ENCODE results near the gene REL. TPM values are rescaled to one million over a fixed set of nuclear protein-coding genes. Genes with fewer than 3 reads are reported as not detected.
A peak's percentile ranks its signal among the peaks of the same experiment; 100 is the strongest.

REL gene
- total and polyA plus RNA-seq, 2 of the 4 experiments (the other 2 are of a cell fraction), result 1.3 to 4.3 TPM

GRCh38 chr2:60881047-60881932 lies at the start of gene REL (continued):
- TF ChIP-seq MXI1 (IDR thresholded peaks at IDR 0.05; ENCODE audit: borderline replicate concordance, low read depth, low read length) (peak; percentile 11; the same call in 1 of the 2 replicates), CEBPB (IDR thresholded peaks at IDR 0.05; ENCODE audit: low read depth, low read length) (no peak), RCOR1 (IDR thresholded peaks at IDR 0.05; ENCODE audit: insufficient replicate concordance, low read length) (no peak), NFE2L2 (IDR thresholded peaks at IDR 0.05; ENCODE audit: low read depth, low read length) (0 out of 2 replicates have a peak, but pooled peaks have one; percentile 14), SMC3 (IDR thresholded peaks at IDR 0.05; ENCODE audit: low read depth, low read length) (no peak)

- no peak overlapping the region for H2BK20ac ChIP-seq (ENCODE audit: low read depth, low read length)
- H2AK9ac ChIP-seq (replicated peaks; ENCODE audit: low read depth, low read length, poor library complexity), result no peak overlapping the region
- no peak overlapping the region for H2BK5ac ChIP-seq (ENCODE audit: low read depth, low read length, poor library complexity, severe bottlenecking)
- H3K4ac ChIP-seq (ENCODE audit: low read depth, low read length), result no peak overlapping the region
- DNase-seq, result no peak
- no peaks in the 10 kb centered on the region for H3K79me1 ChIP-seq (ENCODE audit: low read depth in 1 of 2, low read length in 2 of 2)
- H2BK120ac ChIP-seq (ENCODE audit: low read depth, low read length), result no peak overlapping the region
- H3K4me1 ChIP-seq (ENCODE audit: control insufficient read depth, insufficient read depth, low read length), result no peaks in the 10 kb centered on the region
- ChIA-PET CTCF (no interaction called here), POLR2A (ENCODE audit: unreplicated experiment) (no interaction called here)
- no peak overlapping the region for H3K27ac ChIP-seq (ENCODE audit: insufficient read depth, low read length)
- H2AFZ ChIP-seq (replicated peaks; ENCODE audit: low read length, poor library complexity), result no peak overlapping the region
- no peak for ATAC-seq (ENCODE audit: low read depth)
- in situ Hi-C loops (cut with MboI; ENCODE audit: low sequenced_read_pairs), result no loop called here
- no peaks in the 10 kb centered on the region for H3K9me1 ChIP-seq (ENCODE audit: insufficient read depth, low read length)
- no peak overlapping the region for H3K23ac ChIP-seq (ENCODE audit: low read depth, low read length)
- H3K36me3 ChIP-seq (ENCODE audit: control insufficient read depth, insufficient read depth, low read length), result no peaks in the 10 kb centered on the region
- intact Hi-C loops (cut with micrococcal nuclease), result no loop called here
- H4K91ac ChIP-seq (ENCODE audit: insufficient read depth, low read depth, low read length), result no peak overlapping the region
- no peak for TF ChIP-seq CHD1 (IDR thresholded peaks at IDR 0.05; ENCODE audit: low read depth, low read length)
- no peak overlapping the region for H3K9ac ChIP-seq (ENCODE audit: low read depth, low read length)
- no peak overlapping the region for H3K14ac ChIP-seq (replicated peaks; ENCODE audit: low read depth, low read length)
- no peak overlapping the region for H2AK5ac ChIP-seq (ENCODE audit: low read depth, low read length)
- no peak overlapping the region for H3K18ac ChIP-seq (ENCODE audit: low read depth, low read length)
- H2BK15ac ChIP-seq (ENCODE audit: low read depth, low read length), result no peak overlapping the region
- no peak overlapping the region for H3K56ac ChIP-seq (ENCODE audit: extremely low read depth, insufficient read depth, low read length)
- no peak overlapping the region for H4K8ac ChIP-seq (ENCODE audit: low read depth in 2 of 2, low read length in 2 of 2)
- H4K20me1 ChIP-seq (ENCODE audit: insufficient read depth, low read length), result no peaks in the 10 kb centered on the region
- H4K5ac ChIP-seq (ENCODE audit: low read depth, low read length), result no peak overlapping the region
- no TSS peak for BruUV-seq (replicated peaks)
- no peaks in the 10 kb centered on the region for H3K9me3 ChIP-seq (ENCODE audit: control insufficient read depth, insufficient read depth, low read length)
- dilution Hi-C loops (cut with HindIII; ENCODE audit: low sequenced_read_pairs, unreplicated experiment), result no loop called here
- no peak overlapping the region for H3K4me3 ChIP-seq (ENCODE audit: insufficient read depth, low read depth, low read length)
- H3K4me2 ChIP-seq (ENCODE audit: low read depth, low read length), result no peak overlapping the region
- peaks cover 28% of the 10 kb centered on the region for H3K27me3 ChIP-seq (ENCODE audit: control insufficient read depth, insufficient read depth, low read length)
Observed at GRCh38 chr2:60831921-60832320, 49.5 kb upstream of the REL start.

All from IMR-90 (cell line).